ENCODE data around the gene CD248.

Gene CD248

GRCh38 chr11:66338276-66339161 lies 21.7 kb upstream of the CD248 start:
- Histone ChIP-seq H3K27me3 (ENCODE audit: control insufficient read depth, insufficient read depth, low read length) (no peaks in the 10 kb centered on the region), H3K4me1 (ENCODE audit: control insufficient read depth, insufficient read depth, low read length) (peaks cover 22% of the 10 kb centered on the region), H3K4me3 (ENCODE audit: low read length) (no peak overlapping the region), H3K36me3 (ENCODE audit: control insufficient read depth, insufficient read depth, low read length) (peaks cover 19% of the 10 kb centered on the region), H3K9ac (ENCODE audit: low read length) (no peak overlapping the region), H3K9me3 (ENCODE audit: control insufficient read depth, low read length) (no peaks in the 10 kb centered on the region)

- Histone ChIP-seq H3K36me3 (ENCODE audit: control insufficient read depth, insufficient read depth, low read length) (peaks cover 19% of the 10 kb centered on the region), H3K27me3 (ENCODE audit: control insufficient read depth, insufficient read depth, low read length) (no peaks in the 10 kb centered on the region), H3K4me3 (ENCODE audit: low read length) (no peak overlapping the region), H3K9me3 (ENCODE audit: control insufficient read depth, low read length) (no peaks in the 10 kb centered on the region), H3K9ac (ENCODE audit: low read length) (peak overlapping the region; percentile 28), H3K4me1 (ENCODE audit: control insufficient read depth, insufficient read depth, low read length) (peaks cover 21% of the 10 kb centered on the region)
Measured at GRCh38 chr11:66337103-66337899, 20.5 kb upstream of the CD248 start.

GRCh38 chr11:66336234-66337102 lies 19.6 kb upstream of the CD248 start, which contains the start of gene RIN1:
TSS of gene RIN1 (minus strand) at chr11:66336434. CDS start at chr11:66336402, 32 bp downstream.
- peaks cover 15% of the 10 kb centered on the region for H3K36me3 ChIP-seq (ENCODE audit: control insufficient read depth, insufficient read depth, low read length)
- H3K9ac ChIP-seq (ENCODE audit: low read length): peak within 1 kb of the TSS; percentile 79
- no peaks in the 10 kb centered on the region for H3K27me3 ChIP-seq (ENCODE audit: control insufficient read depth, insufficient read depth, low read length)
- peaks cover 21% of the 10 kb centered on the region for H3K4me1 ChIP-seq (ENCODE audit: control insufficient read depth, insufficient read depth, low read length)
- H3K9me3 ChIP-seq (ENCODE audit: control insufficient read depth, low read length): no peaks in the 10 kb centered on the region
- peak within 1 kb of the TSS; percentile 83 for H3K4me3 ChIP-seq (ENCODE audit: low read length)

GRCh38 chr11:66335531-66336233 lies 18.8 kb upstream of the CD248 start:
- H3K4me3 ChIP-seq (ENCODE audit: low read length): peak overlapping the region; percentile 83
- peaks cover 21% of the 10 kb centered on the region for H3K4me1 ChIP-seq (ENCODE audit: control insufficient read depth, insufficient read depth, low read length)
- H3K9ac ChIP-seq (ENCODE audit: low read length): peak overlapping the region; percentile 79
- H3K36me3 ChIP-seq (ENCODE audit: control insufficient read depth, insufficient read depth, low read length): peaks cover 8% of the 10 kb centered on the region
- H3K27me3 ChIP-seq (ENCODE audit: control insufficient read depth, insufficient read depth, low read length): no peaks in the 10 kb centered on the region
- no peaks in the 10 kb centered on the region for H3K9me3 ChIP-seq (ENCODE audit: control insufficient read depth, low read length)

GRCh38 chr11:66334605-66335442 lies 18.0 kb upstream of the CD248 start:
- Histone ChIP-seq H3K27me3 (ENCODE audit: control insufficient read depth, insufficient read depth, low read length) (no peaks in the 10 kb centered on the region), H3K4me1 (ENCODE audit: control insufficient read depth, insufficient read depth, low read length) (peaks cover 21% of the 10 kb centered on the region), H3K36me3 (ENCODE audit: control insufficient read depth, insufficient read depth, low read length) (no peaks in the 10 kb centered on the region), H3K4me3 (ENCODE audit: low read length) (peak overlapping the region; percentile 83), H3K9me3 (ENCODE audit: control insufficient read depth, low read length) (no peaks in the 10 kb centered on the region), H3K9ac (ENCODE audit: low read length) (peak overlapping the region; percentile 79)

- no peaks in the 10 kb centered on the region for H3K36me3 ChIP-seq (ENCODE audit: control insufficient read depth, insufficient read depth, low read length)
- H3K9me3 ChIP-seq (ENCODE audit: control insufficient read depth, low read length): no peaks in the 10 kb centered on the region
- peaks cover 21% of the 10 kb centered on the region for H3K4me1 ChIP-seq (ENCODE audit: control insufficient read depth, insufficient read depth, low read length)
- H3K9ac ChIP-seq (ENCODE audit: low read length): no peak overlapping the region
- no peak overlapping the region for H3K4me3 ChIP-seq (ENCODE audit: low read length)
- no peaks in the 10 kb centered on the region for H3K27me3 ChIP-seq (ENCODE audit: control insufficient read depth, insufficient read depth, low read length)
Measured at GRCh38 chr11:66333896-66334604, 17.2 kb upstream of the CD248 start.

- Histone ChIP-seq H3K9me3 (ENCODE audit: control insufficient read depth, low read length) (no peaks in the 10 kb centered on the region), H3K4me1 (ENCODE audit: control insufficient read depth, insufficient read depth, low read length) (peaks cover 27% of the 10 kb centered on the region), H3K4me3 (ENCODE audit: low read length) (no peak overlapping the region), H3K36me3 (ENCODE audit: control insufficient read depth, insufficient read depth, low read length) (no peaks in the 10 kb centered on the region), H3K27me3 (ENCODE audit: control insufficient read depth, insufficient read depth, low read length) (no peaks in the 10 kb centered on the region), H3K9ac (ENCODE audit: low read length) (no peak overlapping the region)
Measured at GRCh38 chr11:66333220-66333877, 16.5 kb upstream of the CD248 start.

GRCh38 chr11:66332371-66333219 lies 15.8 kb upstream of the CD248 start:
- H3K27me3 ChIP-seq (ENCODE audit: control insufficient read depth, insufficient read depth, low read length): no peaks in the 10 kb centered on the region
- peaks cover 34% of the 10 kb centered on the region for H3K4me1 ChIP-seq (ENCODE audit: control insufficient read depth, insufficient read depth, low read length)
- H3K4me3 ChIP-seq (ENCODE audit: low read length): no peak overlapping the region
- H3K9ac ChIP-seq (ENCODE audit: low read length): no peak overlapping the region
- H3K36me3 ChIP-seq (ENCODE audit: control insufficient read depth, insufficient read depth, low read length): no peaks in the 10 kb centered on the region
- H3K9me3 ChIP-seq (ENCODE audit: control insufficient read depth, low read length): no peaks in the 10 kb centered on the region

- Histone ChIP-seq H3K4me3 (ENCODE audit: low read length) (no peak overlapping the region), H3K36me3 (ENCODE audit: control insufficient read depth, insufficient read depth, low read length) (no peaks in the 10 kb centered on the region), H3K4me1 (ENCODE audit: control insufficient read depth, insufficient read depth, low read length) (peaks cover 32% of the 10 kb centered on the region)
Measured at GRCh38 chr11:66331542-66332370, 14.9 kb upstream of the CD248 start.

More at GRCh38 chr11:66331542-66332370, 14.9 kb upstream of the CD248 start:
- no peak overlapping the region for H3K9ac ChIP-seq (ENCODE audit: low read length)
- no peaks in the 10 kb centered on the region for H3K27me3 ChIP-seq (ENCODE audit: control insufficient read depth, insufficient read depth, low read length)
- no peaks in the 10 kb centered on the region for H3K9me3 ChIP-seq (ENCODE audit: control insufficient read depth, low read length)
